GM06990 (cell line): ENCODE measurements around the gene CAMK2G.

Source experiments
- DNase-seq: peaks from one replicate; pipeline ENCODE4 v3.0.0-alpha.2; 2011; ENCODE audit not compliant: insufficient read length; ENCODE audit errors: extremely low read depth
- H3K27me3 ChIP-seq: replicated peaks from 2 replicates; pipeline ENCODE4 v1.6.0; 2011; ENCODE audit warnings: low read length; ENCODE audit not compliant: control insufficient read depth, insufficient read depth
- H3K36me3 ChIP-seq: 2 replicates; pipeline ENCODE4 v1.5.1; 2011; ENCODE audit warnings: low read length; ENCODE audit not compliant: control insufficient read depth, insufficient read depth
- H3K4me3 ChIP-seq: replicated peaks from 2 replicates; pipeline ENCODE4 v1.5.1; 2011; ENCODE audit warnings: low read depth, mild to moderate bottlenecking, control low read depth, low read length
- TF ChIP-seq, protein P1 (sequence below): IDR thresholded peaks from 2 replicates; pipeline ENCODE4 v1.5.1; 2011; ENCODE audit warnings: low read length, control low read depth, mild to moderate bottlenecking, inconsistent platforms; ENCODE audit not compliant: insufficient read depth, poor library complexity, severe bottlenecking

The CAMK2G gene

GRCh38 chr10:73881221-73881919, 7.0 kb upstream of the CAMK2G start:
- no peaks in the 10 kb centered on the region for H3K27me3 ChIP-seq
- no peak for DNase-seq
- no peaks in the 10 kb centered on the region for H3K36me3 ChIP-seq
- H3K4me3 ChIP-seq, result no peak overlapping the region
- TF ChIP-seq, protein P1, sequence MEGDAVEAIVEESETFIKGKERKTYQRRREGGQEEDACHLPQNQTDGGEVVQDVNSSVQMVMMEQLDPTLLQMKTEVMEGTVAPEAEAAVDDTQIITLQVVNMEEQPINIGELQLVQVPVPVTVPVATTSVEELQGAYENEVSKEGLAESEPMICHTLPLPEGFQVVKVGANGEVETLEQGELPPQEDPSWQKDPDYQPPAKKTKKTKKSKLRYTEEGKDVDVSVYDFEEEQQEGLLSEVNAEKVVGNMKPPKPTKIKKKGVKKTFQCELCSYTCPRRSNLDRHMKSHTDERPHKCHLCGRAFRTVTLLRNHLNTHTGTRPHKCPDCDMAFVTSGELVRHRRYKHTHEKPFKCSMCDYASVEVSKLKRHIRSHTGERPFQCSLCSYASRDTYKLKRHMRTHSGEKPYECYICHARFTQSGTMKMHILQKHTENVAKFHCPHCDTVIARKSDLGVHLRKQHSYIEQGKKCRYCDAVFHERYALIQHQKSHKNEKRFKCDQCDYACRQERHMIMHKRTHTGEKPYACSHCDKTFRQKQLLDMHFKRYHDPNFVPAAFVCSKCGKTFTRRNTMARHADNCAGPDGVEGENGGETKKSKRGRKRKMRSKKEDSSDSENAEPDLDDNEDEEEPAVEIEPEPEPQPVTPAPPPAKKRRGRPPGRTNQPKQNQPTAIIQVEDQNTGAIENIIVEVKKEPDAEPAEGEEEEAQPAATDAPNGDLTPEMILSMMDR, result no peak

DNA sequence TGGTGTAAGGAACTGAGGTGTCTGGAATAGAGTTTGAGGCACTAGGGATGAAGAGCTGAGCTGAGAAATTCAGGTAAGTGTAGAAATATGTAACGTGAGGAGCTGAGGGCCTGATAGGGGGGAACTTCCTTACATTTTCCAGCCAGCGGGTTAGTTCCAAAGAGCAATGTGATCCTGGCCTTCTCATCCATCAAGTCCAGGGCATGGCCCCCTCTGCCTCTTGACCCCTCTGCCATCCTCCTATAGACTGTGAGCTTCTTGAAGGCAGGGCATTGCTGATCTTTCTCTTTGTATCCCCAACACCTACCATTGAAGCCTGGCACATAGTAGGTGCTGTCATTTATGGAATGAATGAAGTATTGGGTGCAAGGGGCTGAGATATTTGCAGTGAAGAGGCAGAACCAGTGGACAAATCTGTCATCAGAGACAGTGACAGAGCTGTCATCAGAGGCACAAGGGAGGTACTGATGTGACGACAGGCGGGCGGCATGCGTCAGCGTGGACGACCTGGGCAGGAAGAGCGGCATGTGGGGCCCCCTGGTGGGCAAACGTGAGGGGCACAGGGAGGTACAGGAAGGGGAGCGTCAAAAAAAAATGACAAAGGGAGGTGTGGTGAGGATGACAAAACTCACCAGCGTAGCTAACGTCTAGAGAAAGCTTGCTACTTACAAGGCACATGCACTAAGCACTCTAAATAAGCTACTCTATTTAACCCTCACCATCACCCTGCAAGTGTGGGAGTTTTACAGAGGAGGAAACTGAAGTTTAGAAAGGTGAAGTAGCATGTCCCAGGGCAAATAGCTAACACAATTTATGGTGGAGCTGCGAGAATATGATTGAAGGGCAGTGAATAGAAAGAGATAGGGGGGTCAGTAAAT, 5.2 kb upstream of the CAMK2G start:
- Histone ChIP-seq H3K36me3 (no peaks in the 10 kb centered on the region), H3K4me3 (no peak overlapping the region), H3K27me3 (no peaks in the 10 kb centered on the region)
- DNase-seq, result peak; percentile 84
- TF ChIP-seq, protein P1, result peak; percentile 93

GRCh38 chr10:73878365-73878764, 4.0 kb upstream of the CAMK2G start:
- TF ChIP-seq, protein P1, result no peak
- no peak overlapping the region for H3K4me3 ChIP-seq
- no peaks in the 10 kb centered on the region for H3K27me3 ChIP-seq
- no peaks in the 10 kb centered on the region for H3K36me3 ChIP-seq
- DNase-seq, result no peak

GRCh38 chr10:73877533-73878160, 3.3 kb upstream of the CAMK2G start:
- Histone ChIP-seq H3K27me3 (no peaks in the 10 kb centered on the region), H3K36me3 (no peaks in the 10 kb centered on the region)
- DNase-seq, result no peak

GRCh38 chr10:73876971-73877370, 2.6 kb upstream of the CAMK2G start:
- no peak for DNase-seq
- TF ChIP-seq, protein P1, result no peak

More at GRCh38 chr10:73877533-73878160, 3.3 kb upstream of the CAMK2G start:
- TF ChIP-seq, protein P1, result no peak
- H3K4me3 ChIP-seq, result no peak overlapping the region

More at GRCh38 chr10:73876971-73877370, 2.6 kb upstream of the CAMK2G start:
- Histone ChIP-seq H3K4me3 (no peak overlapping the region), H3K27me3 (no peaks in the 10 kb centered on the region), H3K36me3 (no peaks in the 10 kb centered on the region)
